GM19099 (cell line): Measurements from ENCODE around the gene IQCN.

Source experiments
- POLR2A ChIP-seq: IDR thresholded peaks from 3 replicates; pipeline ENCODE4 v1.6.1; 2011; ENCODE audit warnings: low read depth; ENCODE audit not compliant: insufficient read length; ENCODE audit errors: extremely low read depth

The IQCN gene

GRCh38 chr19:18309525-18310064 lies 35.3 kb upstream of the IQCN start:
- TF ChIP-seq POLR2A, result no peak

DNA sequence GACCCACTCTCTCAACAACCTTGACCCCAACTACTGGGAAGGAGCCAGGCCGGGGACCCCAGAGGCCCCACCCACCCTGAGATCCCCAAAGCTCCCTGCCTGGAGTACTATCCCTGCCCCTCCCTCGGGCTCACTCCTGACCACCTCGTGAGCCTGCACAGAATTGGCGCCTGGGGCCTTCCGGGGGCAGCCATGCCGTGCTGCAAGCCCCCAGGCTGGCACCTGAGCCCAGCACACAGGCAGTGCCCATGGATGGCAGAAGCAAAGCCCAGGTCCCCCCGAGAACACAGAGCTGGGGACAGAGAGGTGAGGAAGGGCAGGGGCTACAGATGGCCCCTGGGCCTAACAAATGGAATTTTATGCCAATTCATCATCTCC lies 34.7 kb upstream of the IQCN start:
- TF ChIP-seq POLR2A, result no peak

GRCh38 chr19:18308051-18308947 lies 34.0 kb upstream of the IQCN start:
- TF ChIP-seq POLR2A, result peak; percentile 15

- TF ChIP-seq POLR2A, result no peak
Measured at GRCh38 chr19:18307271-18307681, 33.0 kb upstream of the IQCN start.

DNA sequence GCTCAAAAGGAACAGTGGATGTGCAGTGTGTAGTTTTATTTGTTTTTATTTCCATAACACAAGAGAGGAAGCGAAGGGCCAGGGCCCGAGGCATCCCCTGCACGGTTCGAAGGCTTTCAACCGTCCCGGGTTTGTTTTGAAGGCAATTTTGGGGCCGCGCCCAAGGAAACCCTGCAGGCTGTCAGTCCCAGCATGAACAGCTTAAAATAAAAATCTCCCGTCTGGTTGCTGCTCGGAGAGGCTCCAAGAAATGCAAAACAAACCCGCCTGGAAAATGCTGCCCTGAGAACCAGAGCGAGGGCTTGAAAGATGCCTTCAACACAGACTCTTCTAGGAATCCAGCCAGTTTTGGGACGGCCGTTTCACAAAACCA lies 32.6 kb upstream of the IQCN start:
- TF ChIP-seq POLR2A, result no peak

GRCh38 chr19:18306209-18306887 lies 32.1 kb upstream of the IQCN start:
- no peak for TF ChIP-seq POLR2A

- peak; percentile 48 for TF ChIP-seq POLR2A
Measured at GRCh38 chr19:18304458-18305310, 30.4 kb upstream of the IQCN start.

- no peak for TF ChIP-seq POLR2A
Measured at GRCh38 chr19:18304208-18304457, 29.9 kb upstream of the IQCN start.

- TF ChIP-seq POLR2A, result no peak
Measured at GRCh38 chr19:18301718-18302111, 27.5 kb upstream of the IQCN start.

- TF ChIP-seq POLR2A, result no peak
Measured at GRCh38 chr19:18300930-18301717, 26.9 kb upstream of the IQCN start.

- TF ChIP-seq POLR2A, result no peak
Measured at GRCh38 chr19:18299654-18300053, 25.4 kb upstream of the IQCN start.

DNA sequence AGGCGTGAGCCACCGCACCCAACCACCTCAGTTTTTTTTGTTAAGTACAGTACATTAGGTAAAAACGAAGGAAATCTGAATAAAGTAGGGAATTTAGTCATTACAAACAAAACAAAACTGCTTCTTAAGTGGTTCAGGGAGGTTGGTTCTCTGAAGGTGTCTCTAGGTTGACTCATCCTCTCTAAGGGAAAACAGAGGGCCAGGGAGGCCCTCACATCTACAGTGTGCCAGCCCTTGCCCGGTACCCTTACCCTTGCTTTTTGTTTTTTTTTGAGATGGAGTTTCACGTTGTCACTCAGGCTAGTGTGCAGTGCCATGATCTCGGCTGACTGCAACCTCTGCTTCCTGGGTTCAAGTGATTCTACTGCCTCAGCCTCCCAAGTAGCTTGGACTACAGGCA lies 24.3 kb upstream of the IQCN start:
- TF ChIP-seq POLR2A, result no peak

DNA sequence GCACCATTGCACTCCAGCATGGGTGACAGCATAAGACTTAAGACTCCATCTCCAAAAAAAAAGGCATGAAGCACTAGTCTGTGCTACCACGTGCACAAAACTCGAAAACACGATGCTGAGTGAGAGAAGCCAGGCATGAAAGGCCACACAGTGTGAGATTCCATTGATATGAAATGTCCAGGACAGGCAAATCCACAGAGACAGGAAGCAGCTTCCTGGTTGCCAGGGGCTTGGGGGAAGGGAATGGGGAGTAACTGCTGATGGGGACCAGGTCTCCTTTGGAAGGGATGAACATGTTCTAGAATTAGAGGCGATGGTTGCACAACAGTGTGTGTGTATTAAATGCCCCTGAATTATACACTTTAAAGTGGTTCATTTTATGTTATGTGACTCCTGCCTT lies 23.1 kb upstream of the IQCN start:
- no peak for TF ChIP-seq POLR2A

DNA sequence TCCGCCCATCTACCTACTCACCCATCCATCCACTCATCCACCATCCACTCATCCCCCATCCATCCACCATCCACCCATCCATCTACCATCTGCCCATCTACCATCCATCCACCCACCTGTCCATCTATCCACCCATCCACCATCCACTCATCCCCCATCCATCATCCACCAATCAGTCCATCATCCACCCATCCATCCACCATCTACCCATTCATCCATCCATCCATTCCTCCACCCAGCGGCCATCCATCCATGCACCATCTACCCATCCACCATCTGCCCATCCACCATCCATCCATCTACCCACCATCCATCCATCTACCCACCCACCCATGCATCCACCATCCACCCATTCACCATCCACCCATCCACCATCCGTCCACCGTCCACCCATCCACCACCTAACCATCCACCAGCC lies 20.8 kb upstream of the IQCN start:
- TF ChIP-seq POLR2A, result no peak

- no peak for TF ChIP-seq POLR2A
Measured at GRCh38 chr19:18294467-18294864, 20.2 kb upstream of the IQCN start.
